ENCODE measurements around the gene KRTAP5-10.
"Not testable (repeated sequence)": the region's sequence is repeated elsewhere in the genome, so short reads cannot be mapped to it uniquely, and the experiment has no call there.

Gene KRTAP5-10

DNA sequence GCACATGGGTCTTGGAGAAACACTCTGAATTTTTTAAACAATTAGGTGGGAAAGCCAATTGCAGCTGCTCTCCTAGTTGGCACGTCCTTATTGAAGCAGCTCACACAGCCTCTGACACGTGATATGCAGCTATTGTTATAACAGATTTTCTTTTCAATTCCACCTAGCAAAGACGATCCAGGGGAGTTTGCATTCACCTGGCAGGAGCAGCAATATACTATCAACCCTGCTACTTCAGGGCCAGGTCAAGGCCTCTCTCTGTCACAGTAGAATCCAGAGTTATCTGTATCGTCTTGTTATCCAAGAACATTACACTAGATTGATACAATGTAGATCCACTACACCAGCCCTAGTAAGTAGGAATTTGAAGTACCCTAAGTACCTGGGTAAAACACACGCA is 9.1 kb downstream of the KRTAP5-10 start:
- no peak for DNase-seq

DNA sequence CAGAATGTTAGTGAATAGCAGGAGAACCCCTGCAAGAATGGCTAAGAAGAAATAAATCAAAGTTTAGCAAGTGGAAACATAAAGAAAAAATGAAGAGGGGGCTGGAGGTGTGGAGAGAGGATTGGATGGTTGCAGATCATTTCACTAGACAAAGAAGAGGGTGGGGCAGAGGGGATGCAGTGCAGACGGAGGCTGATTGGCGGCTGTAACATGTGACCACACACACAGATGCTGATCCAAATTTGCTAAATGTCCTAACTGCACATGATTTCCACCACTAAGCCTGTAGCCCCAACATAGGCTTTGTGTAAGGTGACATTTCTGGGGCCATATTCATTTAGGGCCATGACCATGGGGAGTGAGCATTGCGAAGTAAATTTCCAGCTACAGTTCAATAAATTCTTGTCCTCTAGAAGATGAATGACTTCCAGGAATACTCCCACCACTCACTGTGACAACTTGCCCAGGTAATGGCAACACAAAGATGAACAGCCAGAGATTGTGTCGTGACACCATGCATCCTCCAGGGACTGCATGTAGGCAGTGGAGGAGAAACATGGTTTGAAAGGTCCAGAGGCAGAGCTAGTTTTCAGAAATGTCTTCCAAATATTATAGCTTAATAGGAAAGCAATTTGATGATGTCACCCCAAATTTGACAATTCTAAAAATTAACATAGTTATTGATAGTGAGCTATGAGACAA is 10.5 kb downstream of the KRTAP5-10 start:
- DNase-seq: no peak

GRCh38 chr11:71576688-71577465 is 11.5 kb downstream of the KRTAP5-10 start:
- DNase-seq: not testable (repeated sequence)

DNA sequence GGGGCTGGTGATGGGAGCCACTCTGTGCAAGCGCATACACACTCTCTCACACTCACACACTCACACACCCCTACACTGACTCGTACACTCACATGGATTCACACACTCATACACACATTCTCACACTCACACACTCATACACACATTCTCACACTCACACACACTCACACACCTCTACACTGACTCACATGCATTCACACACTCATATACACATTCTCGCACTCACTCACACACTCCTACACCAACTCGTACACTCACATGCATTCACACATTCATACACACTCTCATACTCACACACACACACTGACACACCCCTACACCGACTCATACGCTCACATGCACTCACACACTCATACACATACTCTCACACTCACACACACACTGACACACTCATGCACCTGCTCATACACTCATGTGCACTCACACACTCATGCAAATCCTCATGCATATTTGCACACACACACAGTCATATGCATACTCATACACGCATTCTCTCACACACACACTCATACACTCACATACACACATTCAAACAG is 12.2 kb downstream of the KRTAP5-10 start:
- no peak for DNase-seq

DNA sequence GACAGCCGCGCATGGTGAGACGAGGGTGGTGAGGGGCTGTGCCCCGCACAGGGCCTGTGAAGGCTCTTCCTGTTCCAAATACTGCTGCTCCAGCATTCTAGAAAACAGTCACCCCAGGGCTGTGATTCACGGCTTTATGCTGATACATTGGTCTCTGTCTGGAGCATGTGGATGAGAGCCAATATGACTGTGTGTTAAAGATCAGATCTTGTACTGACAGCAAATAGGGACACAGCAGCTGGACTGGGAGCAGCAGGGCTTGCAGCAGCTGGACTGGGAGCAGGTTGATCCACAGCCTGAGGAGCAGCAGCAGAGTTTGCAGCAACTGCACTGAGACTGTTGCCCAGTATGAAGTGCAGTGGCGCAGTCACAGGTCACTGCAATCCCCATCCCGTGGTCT is 14.2 kb downstream of the KRTAP5-10 start:
- not testable (repeated sequence) for DNase-seq

- peak; percentile 9 to 16 for DNase-seq
These were observed 15.0 kb downstream of the KRTAP5-10 start for GRCh38 chr11:71580057-71581003.

DNA sequence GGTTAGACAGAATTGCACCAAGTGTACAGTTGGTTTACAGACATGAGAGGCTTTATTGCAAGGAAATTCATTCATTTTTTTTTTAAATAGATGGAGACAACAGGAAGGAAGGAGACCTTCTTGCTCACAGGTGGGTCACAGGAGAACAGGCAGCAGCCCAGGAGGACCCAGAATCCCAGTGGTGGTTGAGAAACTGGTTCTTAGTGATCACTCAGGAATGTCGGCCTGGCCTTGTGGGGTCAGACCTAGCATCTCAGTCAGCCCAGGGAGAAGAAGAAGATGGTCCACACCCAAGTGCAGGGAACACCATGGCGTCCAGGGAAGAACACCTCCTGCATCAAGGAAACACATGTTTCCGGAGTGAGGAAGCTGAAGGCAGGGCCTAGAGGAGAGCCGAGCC is 16.5 kb downstream of the KRTAP5-10 start:
- no peak for DNase-seq

DNA sequence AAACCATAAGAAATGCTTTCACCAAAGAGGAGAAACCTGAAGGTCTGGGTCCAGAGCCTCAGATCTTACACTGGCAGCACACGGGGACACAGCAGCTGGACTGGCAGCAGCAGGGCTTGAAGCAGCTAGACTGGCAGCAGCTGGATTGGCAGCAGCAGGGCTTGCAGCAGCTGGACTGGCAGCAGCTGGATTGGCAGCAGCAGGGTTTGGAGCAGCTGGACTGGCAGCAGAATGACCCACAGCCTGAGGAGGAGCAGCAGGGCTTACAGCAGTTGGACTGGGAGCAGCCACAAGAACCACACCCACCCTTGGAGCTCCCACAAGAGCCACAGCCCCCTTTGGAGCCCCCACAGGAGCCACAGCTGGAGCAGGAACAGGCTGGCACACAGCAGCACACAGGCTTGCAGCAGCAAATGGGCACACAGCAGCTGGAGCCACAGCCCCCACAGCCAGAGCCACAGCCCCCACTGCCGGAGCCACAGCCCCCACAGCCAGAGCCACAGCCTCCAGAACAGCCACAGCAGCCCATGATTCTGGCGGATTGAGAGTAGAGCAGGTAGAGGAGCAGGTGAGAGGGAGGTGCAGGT is 17.0 kb downstream of the KRTAP5-10 start, which contains the start of gene KRTAP5-11:
TSS of gene KRTAP5-11 (minus strand) at position 567 of the 587 bp plus-strand sequence. CDS start at position 529, 38 bp downstream.
- DNase-seq: no peak

DNA sequence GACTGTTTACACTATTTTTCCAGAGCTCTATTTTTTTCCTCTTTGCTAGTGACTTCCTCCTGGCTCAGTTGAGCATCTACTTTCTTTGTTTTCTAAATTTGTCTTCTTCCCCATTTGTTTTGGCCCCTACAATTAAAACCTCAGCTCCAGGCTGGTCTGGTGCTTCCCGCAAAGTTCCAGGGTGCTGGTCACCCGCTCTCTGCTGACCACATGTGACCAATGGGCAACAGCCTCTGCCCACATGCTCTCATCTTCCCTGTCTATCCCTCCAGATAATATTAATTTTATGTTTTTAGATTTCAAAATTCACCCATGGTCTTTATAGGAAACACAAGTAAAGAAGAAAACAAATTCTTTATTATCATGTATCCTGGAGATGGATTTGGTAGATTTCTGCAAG is 17.6 kb downstream of the KRTAP5-10 start:
- DNase-seq: not testable (repeated sequence)

DNA sequence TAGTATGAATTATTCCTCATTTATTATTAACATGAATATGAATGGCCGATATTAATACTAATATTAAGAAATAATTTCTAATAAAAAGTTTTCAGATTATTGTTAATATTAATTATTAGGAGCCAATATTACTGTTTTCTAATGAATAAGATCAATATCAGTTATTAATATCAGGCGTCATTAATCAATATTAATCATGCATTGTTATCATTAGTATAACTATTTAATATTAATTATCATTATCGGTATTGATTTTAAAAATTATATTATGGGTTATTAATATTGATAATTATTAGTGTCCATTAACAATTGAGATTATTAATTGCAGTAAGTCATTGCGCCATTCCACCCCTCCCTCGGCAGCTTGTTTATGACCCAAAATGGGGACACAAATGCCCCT is 20.3 kb downstream of the KRTAP5-10 start:
- not testable (repeated sequence) for DNase-seq

- not testable (repeated sequence) for DNase-seq
These were observed 23.0 kb downstream of the KRTAP5-10 start for GRCh38 chr11:71588314-71588713.

DNA sequence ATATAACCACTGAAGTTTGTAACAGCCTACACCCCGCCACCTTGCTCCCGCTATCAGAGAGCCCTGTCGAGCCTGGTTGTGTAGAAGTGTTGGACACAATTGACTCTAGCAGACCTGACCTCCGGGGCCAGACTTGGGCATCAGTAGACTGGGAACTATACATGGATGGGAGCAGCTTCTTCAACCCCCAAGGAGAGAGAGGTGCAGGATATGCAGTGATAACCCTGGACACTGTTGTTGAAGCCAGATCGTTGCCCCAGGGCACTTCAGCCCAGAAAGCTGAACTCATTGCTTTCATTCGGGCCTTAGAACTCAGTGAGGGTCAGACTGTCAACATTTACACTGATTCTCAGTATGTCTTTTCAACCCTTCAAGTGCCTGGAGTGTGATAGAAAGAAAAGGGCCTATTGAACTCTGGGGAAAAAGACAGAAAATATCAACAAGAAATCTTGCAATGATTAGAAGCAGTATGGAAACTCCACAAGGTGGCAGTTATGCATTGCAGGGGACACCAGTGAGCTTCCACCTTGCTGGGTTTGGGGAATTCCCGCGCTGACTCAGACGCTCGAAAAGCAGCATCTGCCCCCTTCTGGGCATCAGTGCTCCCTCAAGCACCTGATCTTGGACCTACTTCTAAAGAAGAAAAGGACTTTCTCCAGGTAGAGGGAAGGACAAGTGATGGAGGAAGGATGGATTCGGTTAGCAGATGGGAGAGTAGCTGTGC is 23.6 kb downstream of the KRTAP5-10 start:
- DNase-seq: not testable (repeated sequence)

GRCh38 chr11:71589546-71589920 is 24.2 kb downstream of the KRTAP5-10 start:
- not testable (repeated sequence) for DNase-seq

DNA sequence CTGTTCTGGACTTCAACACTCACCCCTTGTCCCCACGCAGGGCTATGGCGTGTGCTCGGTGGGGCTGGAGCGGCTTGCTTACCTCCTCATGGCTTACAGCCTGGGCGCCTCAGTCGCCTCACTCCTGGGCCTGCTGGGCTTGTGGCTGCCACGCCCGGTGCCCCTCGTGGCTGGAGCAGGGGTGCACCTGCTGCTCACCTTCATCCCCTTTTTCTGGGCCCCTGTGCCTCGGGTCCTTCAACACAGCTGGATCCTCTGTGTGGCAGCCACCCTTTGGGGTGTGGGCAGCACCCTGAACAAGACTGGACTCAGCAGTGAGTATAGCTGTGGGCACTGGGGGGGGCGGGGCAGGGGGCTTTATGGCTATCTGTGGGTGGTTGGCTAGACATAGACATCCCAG is 37.9 kb downstream of the KRTAP5-10 start:
- not testable (repeated sequence) for DNase-seq

GRCh38 chr11:71604798-71605488 is 39.6 kb downstream of the KRTAP5-10 start:
- DNase-seq: not testable (repeated sequence)

DNA sequence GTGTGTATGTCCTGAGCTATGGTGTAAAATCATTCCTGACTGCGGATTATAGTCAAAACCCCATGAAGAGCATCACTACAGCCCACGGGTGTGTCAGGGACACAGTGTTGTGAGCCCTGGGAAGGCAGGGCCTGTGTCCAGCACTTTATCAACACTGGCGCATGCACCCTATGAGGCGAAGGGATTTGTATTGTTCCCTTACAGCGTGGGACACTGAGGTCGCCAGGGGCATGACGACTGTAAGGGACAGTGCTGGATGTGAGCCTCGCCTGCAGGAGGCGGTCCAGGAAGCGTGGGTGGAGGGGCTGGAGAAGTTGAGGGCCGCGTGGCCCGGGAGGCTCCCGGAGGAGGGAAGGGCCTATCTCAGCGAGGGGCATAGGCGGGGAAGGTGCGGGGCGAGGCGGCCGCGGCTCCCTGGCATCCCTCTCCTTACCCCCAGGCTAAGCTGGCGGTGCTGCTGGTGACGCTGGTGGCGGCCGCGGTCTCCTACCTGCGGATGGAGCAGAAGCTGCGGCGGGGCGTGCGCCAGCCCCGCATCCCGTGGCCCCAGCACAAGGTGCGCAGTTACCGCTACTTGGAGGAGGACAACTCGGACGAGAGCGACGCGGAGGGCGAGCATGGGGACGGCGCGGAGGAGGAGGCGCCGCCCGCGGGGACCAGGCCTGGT is 41.6 kb downstream of the KRTAP5-10 start:
- DNase-seq: not testable (repeated sequence)

DNA sequence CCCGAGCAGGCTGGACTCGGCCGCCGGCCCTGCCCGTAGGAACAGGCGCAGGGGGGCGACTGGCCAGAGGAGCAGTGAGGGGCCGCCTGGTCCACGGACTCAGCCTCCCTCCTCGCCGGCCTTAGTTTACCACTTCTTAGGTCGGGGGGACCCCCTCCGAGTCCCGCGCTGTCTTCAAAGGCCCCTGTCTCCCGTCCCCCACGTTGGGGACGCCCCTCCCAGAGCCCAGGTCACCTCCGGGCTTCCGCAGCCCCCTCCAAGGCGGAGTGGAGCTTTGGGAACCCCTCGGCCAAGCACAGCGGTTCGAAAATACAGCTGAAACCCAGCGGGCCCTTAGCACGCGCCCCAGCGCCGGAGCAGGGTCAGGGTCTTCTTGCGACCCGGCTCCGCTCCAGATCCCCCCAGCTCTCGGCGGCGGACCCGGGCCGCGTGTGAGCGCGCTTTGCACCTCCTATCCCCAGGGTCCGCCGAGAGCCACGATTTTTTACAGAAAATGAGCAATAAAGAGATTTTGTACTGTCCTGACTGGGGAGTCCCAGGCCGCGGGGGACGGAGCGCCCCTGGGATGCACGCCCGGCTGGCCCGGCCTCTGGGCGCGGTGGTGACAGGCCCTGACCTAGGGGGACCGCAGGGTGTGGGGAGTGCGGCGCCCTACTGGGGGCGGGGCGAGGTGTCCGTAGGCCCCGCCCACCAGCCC is 42.3 kb downstream of the KRTAP5-10 start:
- DNase-seq: not testable (repeated sequence)

- not testable (repeated sequence) for DNase-seq
These were observed 42.9 kb downstream of the KRTAP5-10 start for GRCh38 chr11:71608272-71608671.

DNA sequence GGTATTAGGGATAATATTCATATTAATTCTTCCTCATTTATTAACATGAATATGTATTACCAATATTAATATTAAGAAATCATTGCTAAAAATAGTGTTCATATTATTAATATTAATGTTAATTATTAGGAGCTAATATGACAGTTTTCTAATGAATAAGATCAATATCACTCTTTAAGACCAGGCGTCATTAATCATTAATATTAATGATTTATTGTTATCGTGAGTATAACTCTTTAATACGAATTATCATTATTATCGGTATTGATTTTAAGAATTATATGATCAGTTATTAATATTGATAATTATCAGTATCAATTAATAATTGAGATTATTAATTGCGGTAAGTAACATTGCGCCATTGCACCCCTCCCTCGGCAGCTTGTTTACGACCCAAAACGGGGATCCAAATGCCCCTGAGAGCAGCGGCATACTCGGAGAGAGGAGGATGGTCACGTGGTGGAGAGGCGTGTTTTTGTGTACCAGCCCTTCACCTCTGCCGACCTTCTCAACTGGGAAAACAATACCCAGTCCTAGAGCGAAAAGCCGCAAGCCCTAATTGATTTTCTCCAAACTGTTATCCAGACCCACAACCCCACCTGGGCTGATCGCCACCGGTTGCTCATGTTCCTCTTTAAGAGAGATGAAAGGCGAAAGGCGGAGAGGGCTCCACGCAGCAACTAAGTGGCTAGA is 46.0 kb downstream of the KRTAP5-10 start:
- not testable (repeated sequence) for DNase-seq
